DND-41 (cell line): ENCODE data around the gene CTSC.

ENCODE experiments used
- ATAC-seq: fragments of 200-7000 bp; cut with Tn5 transposase; 3 replicates; pipeline ENCODE4 v1.9.1; 2021; ENCODE audit warnings: low read depth; ENCODE audit not compliant: insufficient read depth
- DNase-seq: peaks from one replicate; pipeline ENCODE4 v3.0.0-alpha.2; 2020
- H2AFZ ChIP-seq: 2 replicates; pipeline ENCODE4 v1.6.0; 2012; ENCODE audit warnings: low read depth, low read length
- H3K27ac ChIP-seq: 2 replicates; pipeline ENCODE4 v1.5.1; 2012; ENCODE audit warnings: low read length, inconsistent platforms
- H3K27me3 ChIP-seq: fragments of 200-600 bp; sonication (generic); 2 replicates; pipeline ENCODE4 v1.6.0; 2012; ENCODE audit warnings: low read length, mild to moderate bottlenecking, inconsistent platforms; ENCODE audit not compliant: insufficient read depth, poor library complexity
- H3K36me3 ChIP-seq: 2 replicates; pipeline ENCODE4 v1.5.1; 2012; ENCODE audit warnings: low read length, inconsistent platforms; ENCODE audit not compliant: insufficient read depth
- H3K4me1 ChIP-seq: 2 replicates; pipeline ENCODE4 v1.5.1; 2012; ENCODE audit warnings: mild to moderate bottlenecking, low read length; ENCODE audit not compliant: insufficient read depth
- H3K4me2 ChIP-seq: 2 replicates; pipeline ENCODE4 v1.6.0; 2012; ENCODE audit warnings: mild to moderate bottlenecking, moderate library complexity, low read length, inconsistent platforms; ENCODE audit not compliant: insufficient read depth
- H3K4me3 ChIP-seq, 2 experiments: fragments of 200-600 bp in 1 of 2; shearing (Covaris generic) in 1 of 2; 2 replicates each; pipeline ENCODE4 v1.5.1; 2012 to 2016; ENCODE audit warnings: inconsistent platforms in 2 of 2, low read length in 2 of 2, mild to moderate bottlenecking in 2 of 2, low read depth in 1 of 2, moderate library complexity in 1 of 2
- H3K79me2 ChIP-seq: 2 replicates; pipeline ENCODE4 v1.6.0; 2012; ENCODE audit warnings: low read length, inconsistent platforms; ENCODE audit not compliant: insufficient read depth
- H3K9ac ChIP-seq: 2 replicates; pipeline ENCODE4 v1.6.0; 2012; ENCODE audit warnings: low read depth, mild to moderate bottlenecking, inconsistent platforms, low read length, moderate library complexity
- H3K9me3 ChIP-seq: 2 replicates; pipeline ENCODE4 v1.5.1; 2012; ENCODE audit warnings: low read length, moderate library complexity, mild to moderate bottlenecking, inconsistent platforms; ENCODE audit not compliant: insufficient read depth, severe bottlenecking
- H4K20me1 ChIP-seq: 2 replicates; pipeline ENCODE4 v1.6.0; 2012; ENCODE audit warnings: low read length; ENCODE audit not compliant: insufficient read depth
- EZH2 ChIP-seq: IDR thresholded peaks from 3 replicates; pipeline ENCODE4 v1.6.1; 2012; ENCODE audit warnings: borderline replicate concordance, low read depth, mild to moderate bottlenecking, moderate library complexity, low read length, inconsistent platforms; ENCODE audit not compliant: severe bottlenecking
- TF ChIP-seq, protein P1 (sequence below): IDR thresholded peaks from 2 replicates; pipeline ENCODE4 v1.5.1; 2012; ENCODE audit warnings: borderline replicate concordance, low read length, moderate library complexity, mild to moderate bottlenecking; ENCODE audit not compliant: poor library complexity, severe bottlenecking; ENCODE audit errors: extremely low read depth

Gene CTSC

DNA sequence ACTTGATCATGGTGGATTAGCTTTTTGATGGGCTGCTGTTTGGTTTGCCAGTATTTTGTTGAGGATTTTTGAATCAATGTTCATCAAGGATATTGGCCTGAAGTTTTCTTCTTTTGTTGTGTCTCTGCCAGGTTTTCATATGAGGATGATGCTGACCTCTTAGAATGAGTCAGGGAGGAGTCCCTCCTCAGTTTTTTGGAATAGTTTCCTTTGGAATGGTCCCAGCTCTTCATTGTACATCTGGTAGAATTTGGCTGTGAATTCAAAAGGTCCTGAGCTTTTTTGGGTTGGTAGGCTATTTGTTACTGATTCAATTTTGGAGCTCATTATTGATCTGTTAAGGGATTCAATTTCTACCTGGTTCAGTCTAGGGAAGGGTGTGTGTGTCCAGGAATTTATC is 78.1 kb downstream of the CTSC start:
- no peak overlapping the region for H3K9ac ChIP-seq
- no peak for TF ChIP-seq EZH2
- TF ChIP-seq, protein P1, sequence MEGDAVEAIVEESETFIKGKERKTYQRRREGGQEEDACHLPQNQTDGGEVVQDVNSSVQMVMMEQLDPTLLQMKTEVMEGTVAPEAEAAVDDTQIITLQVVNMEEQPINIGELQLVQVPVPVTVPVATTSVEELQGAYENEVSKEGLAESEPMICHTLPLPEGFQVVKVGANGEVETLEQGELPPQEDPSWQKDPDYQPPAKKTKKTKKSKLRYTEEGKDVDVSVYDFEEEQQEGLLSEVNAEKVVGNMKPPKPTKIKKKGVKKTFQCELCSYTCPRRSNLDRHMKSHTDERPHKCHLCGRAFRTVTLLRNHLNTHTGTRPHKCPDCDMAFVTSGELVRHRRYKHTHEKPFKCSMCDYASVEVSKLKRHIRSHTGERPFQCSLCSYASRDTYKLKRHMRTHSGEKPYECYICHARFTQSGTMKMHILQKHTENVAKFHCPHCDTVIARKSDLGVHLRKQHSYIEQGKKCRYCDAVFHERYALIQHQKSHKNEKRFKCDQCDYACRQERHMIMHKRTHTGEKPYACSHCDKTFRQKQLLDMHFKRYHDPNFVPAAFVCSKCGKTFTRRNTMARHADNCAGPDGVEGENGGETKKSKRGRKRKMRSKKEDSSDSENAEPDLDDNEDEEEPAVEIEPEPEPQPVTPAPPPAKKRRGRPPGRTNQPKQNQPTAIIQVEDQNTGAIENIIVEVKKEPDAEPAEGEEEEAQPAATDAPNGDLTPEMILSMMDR = no peak
- no peaks in the 10 kb centered on the region for H3K79me2 ChIP-seq
- no peak overlapping the region for H3K27ac ChIP-seq
- no peaks in the 10 kb centered on the region for H4K20me1 ChIP-seq
- no peak overlapping the region for H3K4me2 ChIP-seq
- DNase-seq = no peak
- peaks cover 9% of the 10 kb centered on the region for H3K9me3 ChIP-seq
- H3K4me1 ChIP-seq = no peaks in the 10 kb centered on the region
- ATAC-seq = no peak
- H3K36me3 ChIP-seq = peaks cover 23% of the 10 kb centered on the region
- no peak overlapping the region for H3K4me3 ChIP-seq
- no peak overlapping the region for H2AFZ ChIP-seq
- H3K27me3 ChIP-seq = no peaks in the 10 kb centered on the region

DNA sequence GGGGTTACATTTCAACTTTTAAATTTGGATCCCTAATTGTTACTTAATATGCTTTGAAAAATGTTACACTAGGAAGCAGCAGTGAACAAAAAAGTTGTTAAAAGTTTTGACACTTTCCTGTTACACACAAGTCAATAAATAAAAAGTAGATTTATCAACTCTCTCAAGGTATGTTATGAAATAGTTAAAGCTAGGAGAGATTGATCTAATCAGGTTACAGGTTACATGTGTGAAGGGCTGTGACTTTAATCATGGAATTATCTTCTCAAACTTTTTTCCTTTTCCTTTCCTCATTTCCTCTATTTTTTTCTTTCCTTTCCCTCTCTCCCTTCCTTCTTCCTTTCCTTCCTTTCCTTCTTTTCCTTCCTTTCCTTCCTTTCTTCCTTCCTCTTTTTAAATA is 85.3 kb downstream of the CTSC start:
- Histone ChIP-seq H3K79me2 (no peaks in the 10 kb centered on the region), H3K27me3 (no peaks in the 10 kb centered on the region), H3K9ac (no peak overlapping the region), H3K4me1 (no peaks in the 10 kb centered on the region), H3K36me3 (no peaks in the 10 kb centered on the region), H3K27ac (no peak overlapping the region), H2AFZ (no peak overlapping the region), H4K20me1 (no peaks in the 10 kb centered on the region), H3K4me3 (no peak overlapping the region), H3K4me2 (no peak overlapping the region), H3K9me3 (peaks cover 4% of the 10 kb centered on the region)
- no peak for ATAC-seq
- TF ChIP-seq EZH2 = no peak
- TF ChIP-seq, protein P1 = no peak
- DNase-seq = no peak

DNA sequence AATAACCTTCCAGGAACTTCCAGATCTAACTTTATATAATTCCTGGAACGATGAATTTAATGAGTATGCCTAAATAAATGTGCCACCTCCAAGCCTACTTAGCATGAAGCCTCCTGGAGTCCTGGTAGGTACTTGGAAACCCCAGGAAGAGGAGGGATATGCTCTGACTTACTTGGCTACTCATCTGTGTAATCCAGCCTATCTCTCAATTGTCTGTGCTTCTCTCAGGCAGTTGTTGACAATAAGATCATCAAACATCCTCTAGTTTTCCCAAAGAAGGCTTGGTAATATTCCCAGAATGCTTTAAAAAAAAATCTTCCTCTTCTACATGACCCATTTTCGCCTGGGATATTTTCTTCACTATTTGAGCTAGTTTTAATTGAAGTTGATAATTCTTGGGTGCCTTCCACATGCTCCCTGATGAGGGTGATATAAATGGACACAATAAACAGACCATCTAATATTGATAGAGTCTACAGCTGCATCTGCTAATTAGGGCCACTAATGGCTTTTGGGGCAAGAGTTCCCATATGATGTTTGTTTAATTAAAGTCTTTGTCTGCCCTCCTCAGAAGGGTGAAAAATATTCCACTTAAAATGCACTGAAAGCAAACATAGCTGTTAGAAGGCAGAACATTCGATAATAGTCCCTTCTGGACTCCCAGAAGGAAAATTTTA is 86.8 kb downstream of the CTSC start:
- no peak for TF ChIP-seq EZH2
- TF ChIP-seq, protein P1 = no peak
- Histone ChIP-seq H3K4me2 (no peak overlapping the region), H3K79me2 (no peaks in the 10 kb centered on the region), H3K36me3 (no peaks in the 10 kb centered on the region), H3K27ac (no peak overlapping the region), H3K9ac (no peak overlapping the region), H3K27me3 (no peaks in the 10 kb centered on the region), H4K20me1 (no peaks in the 10 kb centered on the region), H3K4me3 (no peak overlapping the region), H3K4me1 (no peaks in the 10 kb centered on the region), H3K9me3 (peaks cover under 1% of the 10 kb centered on the region), H2AFZ (no peak overlapping the region)
- ATAC-seq (no peak), DNase-seq (no peak)
